HepG2 (cell line): ENCODE results near the gene RFX2. TPM values are rescaled to one million over a fixed set of nuclear protein-coding genes. Genes with fewer than 3 reads are reported as not detected.

Experiments used
- ATAC-seq: fragments of 200-7000 bp; cut with Tn5 transposase; 3 replicates; pipeline ENCODE4 v1.9.1; 2020; ENCODE audit warnings: mild to moderate bottlenecking, moderate library complexity
- BruUV-seq: library from RNA; stranded (reverse); fragments of 400-500 nt; replicated peaks from 2 replicates; lab custom pipeline; 2021; lab: Mats Ljungman, UMichigan
- CTCF ChIA-PET: fragments of 300-600 bp; formaldehyde crosslinking; extraction: SDS; loops from one replicate; lab custom pipeline; 2021; ENCODE audit warnings: low total read pairs, inconsistent platforms, low intra/inter-chr PET ratio; lab: Yijun Ruan, JAX
- POLR2A ChIA-PET: fragments of 350-600 bp; sonication (Branson Sonifier 250); formaldehyde crosslinking; loops from one replicate; lab custom pipeline; 2020; ENCODE audit warnings: antibody characterized with exemption, inconsistent platforms; lab: Yijun Ruan, JAX
- DNase-seq: peaks from one replicate; pipeline ENCODE4 v3.0.0-alpha.2; 2015; ENCODE audit warnings: low spot score
- FAIRE-seq: peaks from 3 replicates; lab custom pipeline; 2011; peaks lifted over from hg19 to GRCh38; lab: Jason Lieb, UNC
- H2AFZ ChIP-seq: one replicate; pipeline ENCODE4 v1.6.1; 2011; ENCODE audit warnings: low read length, inconsistent platforms
- H3K27ac ChIP-seq: fragments of 300-600 bp; 3 replicates; pipeline ENCODE4 v1.8.0; 2011; ENCODE audit warnings: mixed run types, mild to moderate bottlenecking, mixed read lengths, low read length, inconsistent platforms; ENCODE audit not compliant: insufficient read depth; ENCODE audit errors: extremely low read length
- H3K27me3 ChIP-seq, 2 experiments: fragments of 200-600 bp in 1 of 2; 2 replicates in 1 of 2; 3 replicates in 1 of 2; pipeline versions ENCODE4 v1.6.0 to v1.8.0; 2011; ENCODE audit warnings: low read length in 2 of 2, mild to moderate bottlenecking in 2 of 2, moderate library complexity in 2 of 2, inconsistent platforms in 1 of 2; ENCODE audit not compliant: insufficient read depth in 2 of 2, control insufficient read depth in 1 of 2
- H3K36me3 ChIP-seq, 2 experiments: fragments of 200-600 bp in 1 of 2; replicated peaks in 1 of 2; 2 replicates in 1 of 2; 3 replicates in 1 of 2; pipeline versions ENCODE4 v1.5.1 to v1.8.0; 2011; ENCODE audit warnings: low read length in 2 of 2, inconsistent platforms in 1 of 2; ENCODE audit not compliant: insufficient read depth in 2 of 2, control insufficient read depth in 1 of 2
- H3K4me1 ChIP-seq: 2 replicates; pipeline ENCODE4 v1.5.1; 2012; ENCODE audit warnings: low read length, inconsistent platforms; ENCODE audit not compliant: insufficient read depth
- H3K4me2 ChIP-seq: 2 replicates; pipeline ENCODE4 v1.6.0; 2011; ENCODE audit warnings: low read depth, low read length, inconsistent platforms
- H3K4me3 ChIP-seq, 3 experiments: fragments of 200-600 bp in 1 of 3; sonication (generic), shearing (Covaris generic) in 1 of 3; replicated peaks in 1 of 3; 2 replicates each; pipeline ENCODE4 v1.5.1; 2011 to 2016; ENCODE audit warnings: low read length in 3 of 3, inconsistent platforms in 2 of 3, low read depth in 2 of 3, mild to moderate bottlenecking in 2 of 3, control low read depth in 1 of 3, mixed read lengths in 1 of 3; ENCODE audit not compliant: insufficient read depth in 1 of 3
- H3K79me2 ChIP-seq: one replicate; pipeline ENCODE4 v1.6.1; 2011; ENCODE audit warnings: low read length, inconsistent platforms; ENCODE audit not compliant: insufficient read depth
- H3K9ac ChIP-seq: 2 replicates; pipeline ENCODE4 v1.6.0; 2011; ENCODE audit warnings: mild to moderate bottlenecking, low read depth, low read length, inconsistent platforms; ENCODE audit not compliant: insufficient read depth
- H3K9me3 ChIP-seq: 2 replicates; pipeline ENCODE4 v1.5.1; 2012; ENCODE audit warnings: mild to moderate bottlenecking, low read length
- H4K20me1 ChIP-seq: 2 replicates; pipeline ENCODE4 v1.6.0; 2011; ENCODE audit warnings: inconsistent platforms, mild to moderate bottlenecking, low read length, moderate library complexity; ENCODE audit not compliant: insufficient read depth
- AGO2 ChIP-seq: fragments of 200-400 bp; formaldehyde crosslinking; optimal IDR thresholded peaks from 2 replicates; pipeline ENCODE3; 2017; ENCODE audit warnings: mild to moderate bottlenecking, low read depth, low read length, moderate library complexity
- FOXK1 ChIP-seq: sonication (generic); formaldehyde crosslinking; IDR thresholded peaks from 2 replicates; pipeline ENCODE4 v1.4.0; 2020; ENCODE audit warnings: low read depth, missing genetic modification reagents, borderline replicate concordance
- KAT8 ChIP-seq: IDR thresholded peaks from 2 replicates; pipeline ENCODE4 v1.6.1; 2016; ENCODE audit warnings: missing genetic modification reagents, missing compliant biosample characterization
- KLF6 ChIP-seq: IDR thresholded peaks from 2 replicates; pipeline ENCODE4 v1.8.0; 2016; ENCODE audit warnings: missing biosample characterization, missing genetic modification reagents
- MYNN ChIP-seq: sonication (generic); formaldehyde crosslinking; IDR thresholded peaks from 2 replicates; pipeline ENCODE4 v1.4.0; 2020; ENCODE audit warnings: mild to moderate bottlenecking, low read depth, missing genetic modification reagents
- NFRKB ChIP-seq: fragments of 450-650 bp; IDR thresholded peaks from 2 replicates; pipeline ENCODE4 v1.6.1; 2017
- NRL ChIP-seq: sonication (generic); formaldehyde crosslinking; IDR thresholded peaks from 2 replicates; pipeline ENCODE4 v1.5.0; 2020; ENCODE audit warnings: missing genetic modification reagents, mild to moderate bottlenecking, moderate library complexity, borderline replicate concordance
- SMAD3 ChIP-seq: sonication (generic); formaldehyde crosslinking; IDR thresholded peaks from 2 replicates; pipeline ENCODE4 v1.4.0; 2020; ENCODE audit warnings: missing genetic modification reagents
- SP1 ChIP-seq, 2 experiments: fragments of 450-650 bp in 1 of 2; sonication (generic) in 1 of 2; formaldehyde crosslinking in 1 of 2; IDR thresholded peaks; 2 replicates each; pipeline versions ENCODE4 v1.4.0 to v1.6.1; 2016 to 2020; ENCODE audit warnings: missing genetic modification reagents in 1 of 2
- U2AF2 ChIP-seq: fragments of 200-400 bp; formaldehyde crosslinking; IDR thresholded peaks from 2 replicates; pipeline ENCODE4 v1.6.1; 2017; ENCODE audit warnings: low read depth, mild to moderate bottlenecking, low read length
- ZFX ChIP-seq: sonication (generic); formaldehyde crosslinking; IDR thresholded peaks from 2 replicates; pipeline ENCODE4 v1.4.0; 2020; ENCODE audit warnings: mild to moderate bottlenecking, low read depth, missing genetic modification reagents, moderate library complexity
- ZNF264 ChIP-seq: sonication (generic); formaldehyde crosslinking; IDR thresholded peaks from 2 replicates; pipeline ENCODE4 v1.4.0; 2020; ENCODE audit warnings: missing genetic modification reagents
- ZNF317 ChIP-seq: sonication (generic); formaldehyde crosslinking; IDR thresholded peaks from 2 replicates; pipeline ENCODE4 v1.5.0; 2020; ENCODE audit warnings: mild to moderate bottlenecking, missing genetic modification reagents
- ZNF431 ChIP-seq: sonication (generic); formaldehyde crosslinking; IDR thresholded peaks from 2 replicates; pipeline ENCODE4 v1.9.0; 2022; ENCODE audit warnings: missing genetic modification reagents, low read depth, mild to moderate bottlenecking, borderline replicate concordance
- ZNF468 ChIP-seq: sonication (generic); formaldehyde crosslinking; IDR thresholded peaks from 2 replicates; pipeline ENCODE4 v1.8.0; 2022; ENCODE audit warnings: mild to moderate bottlenecking, moderate library complexity, missing genetic modification reagents
- ZNF773 ChIP-seq: sonication (generic); formaldehyde crosslinking; IDR thresholded peaks from 2 replicates; pipeline ENCODE4 v1.4.0; 2020; ENCODE audit warnings: missing genetic modification reagents, borderline replicate concordance
- ZSCAN12 ChIP-seq: sonication (generic); formaldehyde crosslinking; IDR thresholded peaks from 2 replicates; pipeline ENCODE4 v1.9.0; 2021; ENCODE audit warnings: mild to moderate bottlenecking, missing genetic modification reagents
- WGBS: methylation state at CpG from one replicate; pipeline ENCODE4 v1.1.6; 2017; ENCODE audit warnings: low lambda C conversion rate; 5-methylcytosine and 5-hydroxymethylcytosine counted together
- in situ Hi-C: cut with HindIII; loops from 2 replicates; pipeline ENCODE4 v1.10.0; 2017; ENCODE audit warnings: low pct_unique_long_range_greater_than_20kb; ENCODE audit not compliant: extremely low pct_ligation_motif_present
- intact Hi-C: fragments of 100-400 bp; cut with micrococcal nuclease; formaldehyde crosslinking; loops from one replicate; pipeline ENCODE4 v1.10.0; 2022; ENCODE audit not compliant: unreplicated experiment
- polyA plus RNA-seq, 8 experiments: library from polyadenylated mRNA; depleted of rRNA in 3 of 8; stranded (reverse) in 7 of 8; unstranded in 1 of 8; fragments of >200 nt; fragmentation: Illumina TruSeq in 4 of 8; extraction: Trizol in 4 of 8; gene quantifications; 2 replicates each; pipeline versions ENCODE4 v1.2.1 to v1.2.3, GENCODE V29; 2011 to 2016; ENCODE audit warnings: low read depth in 4 of 8, missing spikeins in 1 of 8, mixed read lengths in 1 of 8; ENCODE audit not compliant: insufficient read depth in 1 of 8
- total RNA-seq, 5 experiments: library from RNA; depleted of rRNA; stranded (reverse); fragments of >200 nt; fragmentation: Illumina TruSeq; extraction: Trizol; gene quantifications; 2 replicates each; pipeline ENCODE4 v1.2.3, GENCODE V29; 2016; ENCODE audit warnings: low read depth in 1 of 5
- TF ChIP-seq, protein P1 (sequence below): sonication (generic); formaldehyde crosslinking; conservative IDR thresholded peaks from 2 replicates; pipeline ENCODE4 v1.8.0; 2022; ENCODE audit warnings: missing genetic modification reagents
- TF ChIP-seq, protein P2 (sequence below): sonication (generic); formaldehyde crosslinking; IDR thresholded peaks from 2 replicates; pipeline ENCODE4 v1.4.0; 2020; ENCODE audit warnings: mild to moderate bottlenecking, missing genetic modification reagents
- TF ChIP-seq, protein P3 (sequence below): sonication (generic); formaldehyde crosslinking; IDR thresholded peaks from 2 replicates; pipeline ENCODE4 v1.4.0; 2020; ENCODE audit warnings: missing genetic modification reagents

RFX2 gene
- total and polyA plus RNA-seq, 2 of the 13 experiments (the other 11 are each of a cell fraction or from before 2014, with no cell fraction given): 2.8 to 3.3 TPM

DNA sequence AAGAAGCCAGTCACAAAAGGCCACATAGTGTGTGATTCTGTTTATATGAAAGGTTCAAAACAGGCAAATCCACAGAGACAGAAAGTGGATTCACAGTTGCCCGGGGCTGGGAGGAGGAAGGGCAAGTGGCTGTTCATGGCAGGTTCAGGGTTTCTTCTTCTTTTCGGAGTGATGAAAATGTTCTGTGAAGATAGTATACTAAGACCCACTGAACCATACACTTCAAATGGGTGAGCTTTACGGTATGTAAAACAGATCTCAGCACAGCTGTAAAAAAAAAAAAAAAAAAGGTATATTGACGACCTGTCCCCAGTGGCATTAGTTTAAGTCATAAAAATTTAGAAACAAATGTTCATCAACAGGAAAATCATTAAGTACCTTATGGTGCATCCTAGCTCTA is 32.2 kb downstream of the RFX2 start (continued):
- TF ChIP-seq ZNF431 (CRISPR knock-in tag): no peak
- no peak for TF ChIP-seq AGO2
- TF ChIP-seq, protein P1, sequence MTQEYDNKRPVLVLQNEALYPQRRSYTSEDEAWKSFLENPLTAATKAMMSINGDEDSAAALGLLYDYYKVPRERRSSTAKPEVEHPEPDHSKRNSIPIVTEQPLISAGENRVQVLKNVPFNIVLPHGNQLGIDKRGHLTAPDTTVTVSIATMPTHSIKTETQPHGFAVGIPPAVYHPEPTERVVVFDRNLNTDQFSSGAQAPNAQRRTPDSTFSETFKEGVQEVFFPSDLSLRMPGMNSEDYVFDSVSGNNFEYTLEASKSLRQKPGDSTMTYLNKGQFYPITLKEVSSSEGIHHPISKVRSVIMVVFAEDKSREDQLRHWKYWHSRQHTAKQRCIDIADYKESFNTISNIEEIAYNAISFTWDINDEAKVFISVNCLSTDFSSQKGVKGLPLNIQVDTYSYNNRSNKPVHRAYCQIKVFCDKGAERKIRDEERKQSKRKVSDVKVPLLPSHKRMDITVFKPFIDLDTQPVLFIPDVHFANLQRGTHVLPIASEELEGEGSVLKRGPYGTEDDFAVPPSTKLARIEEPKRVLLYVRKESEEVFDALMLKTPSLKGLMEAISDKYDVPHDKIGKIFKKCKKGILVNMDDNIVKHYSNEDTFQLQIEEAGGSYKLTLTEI (CRISPR knock-in tag): no peak
- no peak for TF ChIP-seq ZNF264 (CRISPR knock-in tag)
- no peak for TF ChIP-seq NRL (CRISPR knock-in tag)
- no peak for TF ChIP-seq ZNF317 (CRISPR knock-in tag)
- TF ChIP-seq, protein P2, sequence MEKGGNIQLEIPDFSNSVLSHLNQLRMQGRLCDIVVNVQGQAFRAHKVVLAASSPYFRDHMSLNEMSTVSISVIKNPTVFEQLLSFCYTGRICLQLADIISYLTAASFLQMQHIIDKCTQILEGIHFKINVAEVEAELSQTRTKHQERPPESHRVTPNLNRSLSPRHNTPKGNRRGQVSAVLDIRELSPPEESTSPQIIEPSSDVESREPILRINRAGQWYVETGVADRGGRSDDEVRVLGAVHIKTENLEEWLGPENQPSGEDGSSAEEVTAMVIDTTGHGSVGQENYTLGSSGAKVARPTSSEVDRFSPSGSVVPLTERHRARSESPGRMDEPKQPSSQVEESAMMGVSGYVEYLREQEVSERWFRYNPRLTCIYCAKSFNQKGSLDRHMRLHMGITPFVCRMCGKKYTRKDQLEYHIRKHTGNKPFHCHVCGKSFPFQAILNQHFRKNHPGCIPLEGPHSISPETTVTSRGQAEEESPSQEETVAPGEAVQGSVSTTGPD (CRISPR knock-in tag): no peak
- no peak for TF ChIP-seq MYNN (CRISPR knock-in tag)

DNA sequence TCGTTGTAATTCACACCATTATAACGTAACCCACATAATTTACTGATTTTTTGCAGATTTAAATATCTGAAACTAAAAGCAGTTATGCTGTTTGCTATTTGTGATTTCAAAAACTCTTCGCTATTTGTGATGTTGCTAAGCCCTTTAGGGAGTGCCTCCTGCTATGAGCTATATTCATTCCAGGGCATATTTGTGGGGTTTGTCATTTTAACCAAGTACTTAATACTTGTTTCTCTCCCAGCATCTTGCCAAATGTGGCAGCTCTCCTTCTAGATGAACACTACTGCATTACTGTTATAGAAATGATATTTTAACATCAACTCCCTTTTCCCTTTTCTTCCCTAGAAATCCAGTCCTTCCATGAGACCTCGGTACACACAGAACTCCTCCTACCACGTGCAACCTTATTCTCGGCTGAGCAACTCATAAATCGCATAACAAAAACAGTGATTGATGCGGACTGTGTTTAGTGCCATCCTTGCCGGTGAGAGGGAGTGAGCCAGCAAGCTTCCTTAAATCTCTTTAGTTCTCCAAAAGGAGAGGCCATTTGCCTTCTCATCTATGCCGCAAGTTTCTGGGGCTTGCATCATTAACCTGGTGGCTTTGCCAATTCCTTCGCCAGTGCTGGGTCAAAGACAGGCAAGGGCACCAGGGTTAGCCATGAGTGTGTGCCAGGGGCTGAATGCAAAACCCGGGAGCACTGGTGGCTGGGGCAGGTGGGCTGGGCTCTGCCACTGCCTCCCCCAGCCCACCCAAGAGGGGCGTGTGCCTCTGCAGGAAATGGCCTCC is 33.4 kb downstream of the RFX2 start:
- intact Hi-C loops: no loop called here
- Histone ChIP-seq H3K4me3 (no peak overlapping the region), H3K9me3 (no peaks in the 10 kb centered on the region), H2AFZ (no peak overlapping the region), H3K4me2 (no peak overlapping the region), H4K20me1 (no peaks in the 10 kb centered on the region), H3K9ac (no peak overlapping the region), H3K36me3 (no peaks in the 10 kb centered on the region), H3K4me1 (peaks cover 16% of the 10 kb centered on the region), H3K27ac (no peak overlapping the region), H3K27me3 (peaks cover 0 to 2% of the 10 kb centered on the region in 2 experiments; a peak in 1 of 5 replicates), H3K79me2 (no peaks in the 10 kb centered on the region)
- 65% methylated on average over 12 of the region's 13 CpGs for WGBS
- FAIRE-seq: no peak
- no peak for ATAC-seq
- in situ Hi-C loops: no loop called here
- BruUV-seq: no TSS peak
- POLR2A ChIA-PET: no interaction called here
- CTCF ChIA-PET: no interaction called here
- DNase-seq: no peak
- TF ChIP-seq, protein P3, sequence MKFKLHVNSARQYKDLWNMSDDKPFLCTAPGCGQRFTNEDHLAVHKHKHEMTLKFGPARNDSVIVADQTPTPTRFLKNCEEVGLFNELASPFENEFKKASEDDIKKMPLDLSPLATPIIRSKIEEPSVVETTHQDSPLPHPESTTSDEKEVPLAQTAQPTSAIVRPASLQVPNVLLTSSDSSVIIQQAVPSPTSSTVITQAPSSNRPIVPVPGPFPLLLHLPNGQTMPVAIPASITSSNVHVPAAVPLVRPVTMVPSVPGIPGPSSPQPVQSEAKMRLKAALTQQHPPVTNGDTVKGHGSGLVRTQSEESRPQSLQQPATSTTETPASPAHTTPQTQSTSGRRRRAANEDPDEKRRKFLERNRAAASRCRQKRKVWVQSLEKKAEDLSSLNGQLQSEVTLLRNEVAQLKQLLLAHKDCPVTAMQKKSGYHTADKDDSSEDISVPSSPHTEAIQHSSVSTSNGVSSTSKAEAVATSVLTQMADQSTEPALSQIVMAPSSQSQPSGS (CRISPR knock-in tag): no peak
- TF ChIP-seq NFRKB: no peak
- no peak for TF ChIP-seq FOXK1 (CRISPR knock-in tag)
- TF ChIP-seq ZNF468: no peak
- no peak for TF ChIP-seq SP1 (IDR thresholded peaks at IDR 0.05)
- no peak for TF ChIP-seq SP1 (CRISPR knock-in tag; IDR thresholded peaks at IDR 0.05)
- no peak for TF ChIP-seq SMAD3
- TF ChIP-seq ZSCAN12 (CRISPR knock-in tag): no peak
- TF ChIP-seq KAT8: no peak
- no peak for TF ChIP-seq U2AF2
- no peak for TF ChIP-seq KLF6
- no peak for TF ChIP-seq ZNF773
- TF ChIP-seq ZFX (CRISPR knock-in tag): no peak
